ENCODE measurements around the gene MRPL22. TPM values are rescaled to one million over a fixed set of nuclear protein-coding genes. Genes with fewer than 3 reads are reported as not detected.

MRPL22 gene
- total and polyA plus RNA-seq, 2 of the 13 experiments (the other 11 are each of a cell fraction or from before 2014, with no cell fraction given): 66.8 to 84.8 TPM

GRCh38 chr5:154937718-154938466, 3.0 kb upstream of the MRPL22 start, which contains the start of gene GEMIN5 (continued):
- TF ChIP-seq, protein P1, sequence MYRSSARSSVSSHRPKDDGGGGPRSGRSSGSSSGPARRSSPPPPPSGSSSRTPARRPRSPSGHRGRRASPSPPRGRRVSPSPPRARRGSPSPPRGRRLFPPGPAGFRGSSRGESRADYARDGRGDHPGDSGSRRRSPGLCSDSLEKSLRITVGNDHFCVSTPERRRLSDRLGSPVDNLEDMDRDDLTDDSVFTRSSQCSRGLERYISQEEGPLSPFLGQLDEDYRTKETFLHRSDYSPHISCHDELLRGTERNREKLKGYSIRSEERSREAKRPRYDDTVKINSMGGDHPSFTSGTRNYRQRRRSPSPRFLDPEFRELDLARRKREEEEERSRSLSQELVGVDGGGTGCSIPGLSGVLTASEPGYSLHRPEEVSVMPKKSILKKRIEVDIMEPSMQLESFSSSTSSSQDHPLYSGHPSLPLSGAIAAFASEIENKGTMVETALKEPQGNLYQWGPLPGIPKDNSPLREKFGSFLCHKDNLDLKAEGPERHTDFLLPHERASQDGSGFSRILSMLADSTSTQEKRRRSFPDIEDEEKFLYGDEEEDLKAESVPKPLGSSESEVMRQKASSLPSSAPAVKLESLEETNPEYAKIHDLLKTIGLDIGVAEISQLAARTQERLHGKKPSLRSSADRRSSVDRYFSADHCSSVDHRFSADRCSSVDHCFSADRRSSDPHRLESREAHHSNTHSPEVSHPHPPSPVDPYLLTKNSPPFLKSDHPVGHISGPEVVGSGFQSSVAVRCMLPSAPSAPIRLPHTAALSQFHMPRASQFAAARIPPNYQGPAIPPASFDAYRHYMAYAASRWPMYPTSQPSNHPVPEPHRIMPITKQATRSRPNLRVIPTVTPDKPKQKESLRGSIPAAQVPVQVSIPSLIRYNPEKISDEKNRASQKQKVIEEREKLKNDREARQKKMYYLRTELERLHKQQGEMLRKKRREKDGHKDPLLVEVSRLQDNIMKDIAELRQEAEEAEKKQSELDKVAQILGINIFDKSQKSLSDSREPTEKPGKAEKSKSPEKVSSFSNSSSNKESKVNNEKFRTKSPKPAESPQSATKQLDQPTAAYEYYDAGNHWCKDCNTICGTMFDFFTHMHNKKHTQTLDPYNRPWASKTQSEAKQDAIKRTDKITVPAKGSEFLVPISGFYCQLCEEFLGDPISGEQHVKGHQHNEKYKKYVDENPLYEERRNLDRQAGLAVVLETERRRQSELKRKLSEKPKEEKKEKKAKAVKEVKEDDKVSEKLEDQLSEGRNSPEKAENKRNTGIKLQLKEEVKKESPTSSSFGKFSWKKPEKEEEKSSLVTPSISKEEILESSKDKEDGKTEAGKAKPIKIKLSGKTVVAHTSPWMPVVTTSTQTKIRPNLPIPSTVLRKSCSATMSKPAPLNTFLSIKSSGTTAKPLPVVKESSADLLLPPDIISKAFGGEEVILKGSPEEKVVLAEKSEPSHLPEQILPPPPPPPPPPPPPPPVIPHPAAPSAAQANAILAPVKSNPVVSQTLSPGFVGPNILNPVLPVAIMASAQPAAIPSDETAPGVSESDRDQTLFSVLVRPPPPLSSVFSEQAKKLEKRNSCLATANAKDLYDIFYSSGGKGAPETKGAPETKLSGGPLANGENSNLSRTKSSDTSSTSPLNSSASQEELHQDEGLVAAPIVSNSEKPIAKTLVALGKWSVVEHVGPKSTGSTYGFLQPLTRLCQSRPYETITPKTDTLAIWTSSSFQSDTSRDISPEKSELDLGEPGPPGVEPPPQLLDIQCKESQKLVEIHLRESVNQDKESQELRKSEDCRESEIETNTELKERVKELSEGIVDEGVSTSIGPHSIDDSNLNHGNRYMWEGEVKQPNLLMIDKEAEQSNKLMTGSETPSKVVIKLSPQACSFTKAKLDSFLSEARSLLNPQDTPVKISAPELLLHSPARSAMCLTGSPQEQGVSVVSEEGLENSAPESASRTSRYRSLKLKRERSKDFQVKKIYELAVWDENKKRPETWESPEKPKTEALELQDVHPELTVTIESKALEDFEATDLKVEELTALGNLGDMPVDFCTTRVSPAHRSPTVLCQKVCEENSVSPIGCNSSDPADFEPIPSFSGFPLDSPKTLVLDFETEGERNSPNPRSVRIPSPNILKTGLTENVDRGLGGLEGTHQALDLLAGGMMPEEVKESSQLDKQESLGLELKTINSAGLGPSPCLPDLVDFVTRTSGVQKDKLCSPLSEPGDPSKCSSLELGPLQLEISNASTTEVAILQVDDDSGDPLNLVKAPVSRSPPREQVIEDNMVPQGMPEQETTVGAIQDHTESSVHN (CRISPR knock-in tag; IDR thresholded peaks at IDR 0.05): 0 out of 2 replicates have a peak, but pooled peaks have one; percentile 83
- TF ChIP-seq ZIK1 (CRISPR knock-in tag; IDR thresholded peaks at IDR 0.05; ENCODE audit: borderline replicate concordance, low read depth) (peak; percentile 81; the same call in 1 of the 2 replicates), RELA (CRISPR knock-in tag; IDR thresholded peaks at IDR 0.05) (no peak), ZBTB20 (CRISPR knock-in tag; IDR thresholded peaks at IDR 0.05; ENCODE audit: borderline replicate concordance, low read depth) (no peak), IKZF5 (CRISPR knock-in tag; IDR thresholded peaks at IDR 0.05) (peak; percentile 77), ATF1 (CRISPR knock-in tag; IDR thresholded peaks at IDR 0.05) (no peak), BRF2 (CRISPR knock-in tag; IDR thresholded peaks at IDR 0.05) (no peak), ZNF607 (CRISPR knock-in tag; IDR thresholded peaks at IDR 0.05; ENCODE audit: borderline replicate concordance) (peak; percentile 71; the same call in 1 of the 2 replicates)
- TF ChIP-seq, protein P2, sequence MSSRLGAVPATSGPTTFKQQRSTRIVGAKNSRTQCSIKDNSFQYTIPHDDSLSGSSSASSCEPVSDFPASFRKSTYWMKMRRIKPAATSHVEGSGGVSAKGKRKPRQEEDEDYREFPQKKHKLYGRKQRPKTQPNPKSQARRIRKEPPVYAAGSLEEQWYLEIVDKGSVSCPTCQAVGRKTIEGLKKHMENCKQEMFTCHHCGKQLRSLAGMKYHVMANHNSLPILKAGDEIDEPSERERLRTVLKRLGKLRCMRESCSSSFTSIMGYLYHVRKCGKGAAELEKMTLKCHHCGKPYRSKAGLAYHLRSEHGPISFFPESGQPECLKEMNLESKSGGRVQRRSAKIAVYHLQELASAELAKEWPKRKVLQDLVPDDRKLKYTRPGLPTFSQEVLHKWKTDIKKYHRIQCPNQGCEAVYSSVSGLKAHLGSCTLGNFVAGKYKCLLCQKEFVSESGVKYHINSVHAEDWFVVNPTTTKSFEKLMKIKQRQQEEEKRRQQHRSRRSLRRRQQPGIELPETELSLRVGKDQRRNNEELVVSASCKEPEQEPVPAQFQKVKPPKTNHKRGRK (CRISPR knock-in tag; IDR thresholded peaks at IDR 0.05): peak; percentile 77; the same call in 1 of the 2 replicates
- TF ChIP-seq, protein P3, sequence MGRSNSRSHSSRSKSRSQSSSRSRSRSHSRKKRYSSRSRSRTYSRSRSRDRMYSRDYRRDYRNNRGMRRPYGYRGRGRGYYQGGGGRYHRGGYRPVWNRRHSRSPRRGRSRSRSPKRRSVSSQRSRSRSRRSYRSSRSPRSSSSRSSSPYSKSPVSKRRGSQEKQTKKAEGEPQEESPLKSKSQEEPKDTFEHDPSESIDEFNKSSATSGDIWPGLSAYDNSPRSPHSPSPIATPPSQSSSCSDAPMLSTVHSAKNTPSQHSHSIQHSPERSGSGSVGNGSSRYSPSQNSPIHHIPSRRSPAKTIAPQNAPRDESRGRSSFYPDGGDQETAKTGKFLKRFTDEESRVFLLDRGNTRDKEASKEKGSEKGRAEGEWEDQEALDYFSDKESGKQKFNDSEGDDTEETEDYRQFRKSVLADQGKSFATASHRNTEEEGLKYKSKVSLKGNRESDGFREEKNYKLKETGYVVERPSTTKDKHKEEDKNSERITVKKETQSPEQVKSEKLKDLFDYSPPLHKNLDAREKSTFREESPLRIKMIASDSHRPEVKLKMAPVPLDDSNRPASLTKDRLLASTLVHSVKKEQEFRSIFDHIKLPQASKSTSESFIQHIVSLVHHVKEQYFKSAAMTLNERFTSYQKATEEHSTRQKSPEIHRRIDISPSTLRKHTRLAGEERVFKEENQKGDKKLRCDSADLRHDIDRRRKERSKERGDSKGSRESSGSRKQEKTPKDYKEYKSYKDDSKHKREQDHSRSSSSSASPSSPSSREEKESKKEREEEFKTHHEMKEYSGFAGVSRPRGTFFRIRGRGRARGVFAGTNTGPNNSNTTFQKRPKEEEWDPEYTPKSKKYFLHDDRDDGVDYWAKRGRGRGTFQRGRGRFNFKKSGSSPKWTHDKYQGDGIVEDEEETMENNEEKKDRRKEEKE (IDR thresholded peaks at IDR 0.05): no peak
- TF ChIP-seq, protein P4, sequence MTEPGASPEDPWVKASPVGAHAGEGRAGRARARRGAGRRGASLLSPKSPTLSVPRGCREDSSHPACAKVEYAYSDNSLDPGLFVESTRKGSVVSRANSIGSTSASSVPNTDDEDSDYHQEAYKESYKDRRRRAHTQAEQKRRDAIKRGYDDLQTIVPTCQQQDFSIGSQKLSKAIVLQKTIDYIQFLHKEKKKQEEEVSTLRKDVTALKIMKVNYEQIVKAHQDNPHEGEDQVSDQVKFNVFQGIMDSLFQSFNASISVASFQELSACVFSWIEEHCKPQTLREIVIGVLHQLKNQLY (CRISPR knock-in tag; IDR thresholded peaks at IDR 0.05): no peak
